Stimulated activated CD4-positive, alpha-beta T cell treated with anti-CD3 and anti-CD28 coated beads, Interleukin-12 subunit alpha, Interleukin-12 subunit beta, amount 100 ng/mL, for 4 hours (primary cell): ENCODE results near the gene DOC2B.

Source experiments
- DNase-seq: peaks from one replicate; pipeline ENCODE4 v3.0.0-alpha.2; 2020

The DOC2B gene

DNA sequence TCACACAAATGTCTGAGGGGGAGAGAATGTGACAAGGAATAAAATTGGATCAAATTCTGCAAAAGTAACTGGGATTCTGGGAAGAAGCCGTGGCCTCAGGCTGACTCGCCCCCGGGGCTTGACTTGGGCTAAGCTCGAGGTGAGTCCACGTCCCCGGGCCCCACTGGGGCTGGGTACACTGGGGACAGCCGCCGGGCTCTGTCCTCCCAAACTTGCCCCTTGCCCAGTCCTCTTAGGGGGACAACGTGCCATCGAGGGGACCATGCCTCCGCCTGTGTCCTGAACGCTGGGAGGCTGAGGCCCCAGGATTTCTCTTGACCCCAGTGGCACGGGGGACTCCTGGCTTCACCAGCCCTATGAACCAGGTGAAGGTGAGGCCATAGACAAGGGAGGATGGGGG, 21.1 kb downstream of the DOC2B start:
- DNase-seq, result no peak

DNA sequence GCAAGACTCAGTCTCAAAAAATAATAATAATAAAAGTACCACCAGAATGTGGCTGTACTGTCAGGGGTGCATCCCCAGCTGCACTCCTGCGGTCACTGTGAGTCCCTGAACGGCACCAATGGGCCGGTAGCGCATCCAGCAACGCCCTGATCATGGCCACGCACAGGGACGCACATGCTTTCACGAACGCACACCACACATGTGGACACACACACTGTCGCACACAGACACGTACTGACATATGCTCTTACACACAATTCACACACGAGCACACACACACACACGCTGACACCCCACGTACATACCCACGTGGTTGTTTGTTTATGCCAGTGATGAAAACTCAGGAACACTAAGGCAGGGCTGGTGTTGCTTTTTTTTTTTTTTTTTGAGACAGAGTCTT, 21.8 kb downstream of the DOC2B start:
- DNase-seq, result no peak

- no peak for DNase-seq
Measured at GRCh38 chr17:158379-158778, 23.1 kb downstream of the DOC2B start.

DNA sequence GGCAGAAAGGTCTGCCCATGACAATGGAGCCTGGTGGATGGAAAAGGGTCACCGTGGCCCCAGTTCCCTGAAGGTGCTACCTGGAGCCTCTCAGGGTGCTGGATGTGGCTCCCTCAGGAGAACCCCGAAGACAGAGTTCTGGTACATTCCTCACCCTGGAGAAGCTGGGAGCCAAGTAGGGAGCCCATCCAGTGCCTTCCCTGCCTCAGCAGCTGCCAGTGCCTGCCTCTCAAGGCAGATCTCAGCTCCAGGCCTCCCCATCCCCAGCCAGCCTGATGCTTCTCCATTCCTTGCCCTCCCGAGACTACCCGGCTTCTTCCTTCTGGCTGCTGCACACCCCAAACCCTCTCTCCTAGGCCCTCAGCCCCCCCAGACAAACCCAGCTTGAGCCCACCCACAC, 23.5 kb downstream of the DOC2B start:
- DNase-seq, result no peak

DNA sequence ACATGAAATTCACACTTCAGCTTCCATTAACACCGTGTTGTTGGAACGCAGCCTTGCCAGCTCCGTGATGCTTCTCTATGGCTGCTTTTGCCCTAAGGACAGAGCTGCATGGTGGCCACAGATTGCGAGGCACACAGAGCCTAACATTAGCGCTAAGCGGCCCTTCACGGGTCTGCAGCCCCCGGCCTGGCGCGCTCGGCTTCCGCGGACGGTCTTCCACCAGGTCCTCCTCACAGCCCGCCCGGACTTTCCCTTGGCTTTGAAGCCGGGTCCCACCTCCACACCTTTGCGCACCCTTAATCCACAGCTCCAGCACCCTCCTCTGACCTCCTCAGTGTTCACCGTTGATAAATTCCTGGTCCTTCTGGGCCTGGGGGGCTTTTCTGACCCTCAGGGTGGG, 24.5 kb downstream of the DOC2B start:
- no peak for DNase-seq

GRCh38 chr17:156094-156621, 25.3 kb downstream of the DOC2B start:
- no peak for DNase-seq

- DNase-seq, result no peak
Measured at GRCh38 chr17:155576-155975, 25.9 kb downstream of the DOC2B start.

- DNase-seq, result no peak
Measured at GRCh38 chr17:153851-154250, 27.6 kb downstream of the DOC2B start.

DNA sequence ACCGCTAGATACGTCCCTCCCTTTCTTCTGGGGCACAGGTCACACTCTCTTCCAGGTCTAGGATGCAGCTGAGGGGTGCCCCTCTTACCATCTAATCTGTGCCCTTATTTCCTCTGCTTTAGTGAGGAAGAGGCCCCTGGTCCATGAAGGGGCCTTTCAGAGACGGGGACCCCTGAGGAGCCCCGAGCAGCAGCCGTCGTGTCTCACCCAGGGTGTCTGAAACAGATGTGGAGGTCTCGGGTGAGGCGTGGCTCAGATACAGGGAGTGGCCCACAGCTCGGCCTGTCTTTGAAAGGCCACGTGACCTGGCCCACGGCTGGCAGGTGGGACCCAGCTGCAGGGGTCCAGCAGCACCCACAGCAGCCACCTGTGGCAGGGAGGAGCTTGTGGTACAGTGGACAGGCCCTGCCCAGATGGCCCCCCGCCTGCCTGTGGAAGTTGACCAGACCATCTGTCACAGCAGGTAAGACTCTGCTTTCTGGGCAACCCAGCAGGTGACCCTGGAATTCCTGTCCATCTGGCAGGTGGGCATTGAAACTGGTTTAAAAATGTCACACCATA, 28.5 kb downstream of the DOC2B start:
- DNase-seq, result no peak

DNA sequence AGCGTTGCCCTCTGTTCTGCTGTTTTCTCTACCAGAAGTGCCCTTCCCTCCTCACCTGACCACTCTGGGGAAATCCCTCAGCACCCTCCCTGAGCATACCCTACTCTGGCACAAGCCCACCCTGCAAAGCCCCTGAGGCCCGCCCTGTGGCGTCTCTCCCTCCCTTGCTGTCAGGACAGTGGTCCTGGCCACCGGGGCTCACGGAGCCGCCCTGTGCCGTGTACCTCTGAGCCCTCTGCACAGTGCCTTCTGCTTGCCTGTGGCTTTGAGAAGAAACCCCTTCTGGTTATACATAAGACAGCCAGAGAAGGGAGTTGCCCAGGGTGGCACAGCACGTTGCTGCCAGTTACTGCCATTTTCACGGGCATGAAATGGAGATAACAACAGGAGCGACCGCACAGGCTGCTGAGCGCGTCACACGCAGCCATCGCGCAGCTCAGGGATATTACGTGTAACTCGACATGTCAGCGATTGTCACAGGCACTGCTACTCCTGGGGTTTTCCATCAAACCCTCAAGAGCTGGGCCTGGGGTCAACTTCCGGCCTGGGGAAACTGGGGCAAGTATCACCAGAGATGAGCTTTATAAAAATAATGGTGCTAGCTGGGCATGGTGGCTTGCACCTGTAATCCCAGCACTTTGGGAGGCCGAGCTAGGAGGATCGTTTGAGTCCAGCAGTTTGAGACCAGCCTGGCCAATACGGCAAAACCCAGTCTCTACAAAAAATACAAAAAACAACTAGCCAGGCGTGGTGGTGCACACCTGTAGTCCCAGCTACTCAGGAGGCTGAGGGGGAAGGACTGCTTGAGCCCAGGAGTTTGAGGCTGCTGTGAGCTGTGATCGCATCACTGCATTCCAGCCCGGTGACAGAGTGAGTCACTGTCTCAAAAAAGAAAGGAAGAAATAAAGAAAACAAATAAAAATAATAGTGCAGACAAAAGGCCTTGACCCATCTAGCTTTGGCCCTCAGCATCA, 29.3 kb downstream of the DOC2B start:
- DNase-seq, result no peak

GRCh38 chr17:151004-151403, 30.4 kb downstream of the DOC2B start:
- DNase-seq, result no peak

DNA sequence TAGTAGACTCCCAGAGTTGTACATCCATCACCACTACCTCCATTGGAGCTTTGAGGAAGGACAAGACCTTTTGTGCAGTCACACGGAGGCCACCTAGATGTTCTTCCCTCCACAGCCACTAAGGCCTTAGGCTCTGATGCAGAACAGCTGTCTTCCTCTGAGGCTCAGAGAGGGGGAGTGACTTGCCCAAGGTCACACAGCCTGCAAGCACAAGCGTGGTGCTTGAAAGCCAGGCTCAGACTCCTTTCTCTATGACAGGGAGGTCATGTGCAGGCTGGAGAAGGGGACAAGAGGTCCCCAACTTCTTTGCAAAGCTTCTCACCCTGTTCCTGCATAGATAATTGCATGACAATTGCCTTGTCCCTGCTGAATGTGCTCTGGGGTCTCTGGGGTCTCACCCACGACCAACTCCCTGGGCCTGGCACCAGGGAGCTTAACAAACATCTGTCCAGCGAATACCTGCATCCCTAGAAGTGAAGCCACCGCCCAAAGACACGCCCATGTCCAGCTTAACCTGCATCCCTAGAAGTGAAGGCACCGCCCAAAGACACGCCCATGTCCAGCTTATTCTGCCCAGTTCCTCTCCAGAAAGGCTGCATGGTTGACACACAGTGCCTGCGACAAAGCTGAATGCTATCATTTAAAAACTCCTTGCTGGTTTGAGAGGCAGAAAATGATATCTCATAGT, 31.4 kb downstream of the DOC2B start:
- DNase-seq, result no peak

GRCh38 chr17:149231-149630, 32.2 kb downstream of the DOC2B start:
- no peak for DNase-seq

DNA sequence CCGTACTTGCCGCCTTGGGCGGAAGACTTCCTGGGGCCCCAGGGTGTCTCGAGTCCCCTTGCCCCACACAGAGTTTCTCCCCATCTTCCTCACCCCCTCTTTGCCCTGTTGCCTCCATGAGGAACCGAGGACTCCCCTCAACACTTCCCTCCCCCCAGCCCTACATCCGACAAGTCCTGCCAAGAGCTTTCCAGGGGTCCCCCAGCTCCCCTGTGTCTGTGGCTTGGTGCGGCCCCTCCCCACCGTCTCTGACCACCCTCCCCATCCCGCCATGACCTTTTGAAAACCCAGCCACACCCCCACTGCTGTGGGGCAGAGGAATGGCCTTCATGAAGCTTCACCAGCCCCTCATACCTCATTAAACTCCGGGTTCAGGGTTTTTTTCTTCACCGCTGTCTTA, 32.7 kb downstream of the DOC2B start:
- no peak for DNase-seq

- no peak for DNase-seq
Measured at GRCh38 chr17:147796-148740, 33.4 kb downstream of the DOC2B start.

- DNase-seq, result no peak
Measured at GRCh38 chr17:146983-147761, 34.3 kb downstream of the DOC2B start.

GRCh38 chr17:146546-146945, 34.9 kb downstream of the DOC2B start:
- no peak for DNase-seq

- DNase-seq, result no peak
Measured at GRCh38 chr17:145671-146541, 35.5 kb downstream of the DOC2B start.

- DNase-seq, result no peak
Measured at GRCh38 chr17:144936-145670, 36.3 kb downstream of the DOC2B start.

DNA sequence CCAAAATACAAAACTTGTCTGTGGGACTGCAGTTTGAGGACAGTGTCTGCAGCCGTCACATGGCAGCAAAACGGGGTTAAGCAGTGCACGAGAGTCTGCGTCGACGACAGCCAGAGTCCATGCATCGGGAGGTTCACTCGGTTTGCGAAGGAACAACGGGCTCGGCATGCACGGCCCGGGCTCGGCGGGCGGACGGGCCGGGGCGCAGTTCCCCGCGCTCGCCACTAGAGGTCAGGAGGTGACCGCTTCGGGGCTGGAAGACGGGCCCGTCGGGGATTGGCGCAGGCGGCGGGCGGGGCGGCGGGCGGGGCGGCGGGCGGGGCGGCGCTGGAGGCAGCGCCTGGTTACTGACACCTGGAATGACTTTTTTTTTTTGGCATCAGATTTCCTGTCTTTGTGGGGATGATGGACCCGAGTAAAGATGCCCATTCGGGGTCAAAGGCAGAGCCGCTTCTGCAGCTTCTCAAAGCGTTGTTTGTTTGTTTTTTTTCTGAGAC, 37.6 kb downstream of the DOC2B start:
- DNase-seq, result peak; percentile 86
